Fibroblast of lung (primary cell): Measurements from ENCODE around the gene PTGFRN. TPM values are rescaled to one million over a fixed set of nuclear protein-coding genes. Genes with fewer than 3 reads are reported as not detected.

Experiments
- DNase-seq, 2 donors: peaks; one replicate each; pipeline versions ENCODE4 v3.0.0 to v3.0.0-alpha.2; 2010; ENCODE audit warnings: low read depth in 2 of 2
- H2AFZ ChIP-seq: 2 replicates; pipeline ENCODE4 v1.5.1; 2012; ENCODE audit warnings: low read length, control low read depth, inconsistent platforms
- H3K27ac ChIP-seq: 2 replicates; pipeline ENCODE4 v1.5.1; 2011; ENCODE audit warnings: low read length, control low read depth; ENCODE audit not compliant: insufficient read depth
- H3K27me3 ChIP-seq: 2 replicates; pipeline ENCODE4 v1.5.1; 2011; ENCODE audit warnings: mild to moderate bottlenecking, low read length; ENCODE audit not compliant: control insufficient read depth, insufficient read depth
- H3K36me3 ChIP-seq: 2 replicates; pipeline ENCODE4 v1.5.1; 2011; ENCODE audit warnings: low read length; ENCODE audit not compliant: control insufficient read depth, insufficient read depth
- H3K4me1 ChIP-seq: 2 replicates; pipeline ENCODE4 v1.5.1; 2011; ENCODE audit warnings: low read length; ENCODE audit not compliant: control insufficient read depth, insufficient read depth; ENCODE audit errors: extremely low read depth
- H3K4me2 ChIP-seq: 2 replicates; pipeline ENCODE4 v1.5.1; 2011; ENCODE audit warnings: low read length, control low read depth; ENCODE audit not compliant: insufficient read depth; ENCODE audit errors: extremely low read depth
- H3K4me3 ChIP-seq, 4 experiments: fragments of 200-600 bp in 1 of 4; sonication (generic) in 1 of 4; replicated peaks in 1 of 4; 2 replicates each; pipeline ENCODE4 v1.5.1; 2011 to 2016; ENCODE audit warnings: low read length in 4 of 4, low read depth in 3 of 4, mild to moderate bottlenecking in 3 of 4, control low read depth in 2 of 4, inconsistent platforms in 1 of 4, mixed read lengths in 1 of 4; ENCODE audit not compliant: insufficient read depth in 1 of 4; ENCODE audit errors: control extremely low read depth in 1 of 4
- H3K79me2 ChIP-seq: 2 replicates; pipeline ENCODE4 v1.5.1; 2012; ENCODE audit warnings: mild to moderate bottlenecking, low read length, inconsistent platforms; ENCODE audit not compliant: control insufficient read depth, insufficient read depth
- H3K9ac ChIP-seq: 2 replicates; pipeline ENCODE4 v1.5.1; 2011; ENCODE audit warnings: mild to moderate bottlenecking, low read length, control low read depth; ENCODE audit not compliant: insufficient read depth
- H3K9me3 ChIP-seq: 2 replicates; pipeline ENCODE4 v1.5.1; 2012; ENCODE audit warnings: low read depth, low read length; ENCODE audit not compliant: control insufficient read depth, insufficient read depth
- H4K20me1 ChIP-seq: 2 replicates; pipeline ENCODE4 v1.5.1; 2011; ENCODE audit warnings: low read length; ENCODE audit not compliant: control insufficient read depth, insufficient read depth; ENCODE audit errors: extremely low read depth
- CTCF ChIP-seq, 2 donors: IDR thresholded peaks in 1 of 2; conservative IDR thresholded peaks in 1 of 2; 1 replicate in 1 of 2; 2 replicates in 1 of 2; pipeline ENCODE4 v1.5.1; 2011 to 2012; ENCODE audit warnings: low read length in 2 of 2, control low read depth in 1 of 2, inconsistent platforms in 1 of 2, low read depth in 1 of 2, mild to moderate bottlenecking in 1 of 2
- EZH2 ChIP-seq: IDR thresholded peaks from 2 replicates; pipeline ENCODE4 v1.5.1; 2012; ENCODE audit warnings: low read length, control low read depth, mild to moderate bottlenecking; ENCODE audit errors: missing control alignments
- polyA plus RNA-seq, 2 donors: library from polyadenylated mRNA; depleted of rRNA in 1 of 2; stranded (reverse) in 1 of 2; unstranded in 1 of 2; fragments of >200 nt; gene quantifications; 2 replicates each; pipeline ENCODE4 v1.2.1, GENCODE V29; 2011 to 2012; ENCODE audit warnings: missing spikeins in 1 of 2
- total RNA-seq: library from RNA; depleted of rRNA; stranded (reverse); fragments of >200 nt; gene quantifications from 2 replicates; pipeline ENCODE4 v1.2.1, GENCODE V29; 2014

PTGFRN gene
- total and polyA plus RNA-seq, 2 donors (not counting 1 experiment from before 2014, with no cell fraction given): 0.72 to 1.2 TPM

GRCh38 chr1:117014209-117014608 lies 104.5 kb downstream of the PTGFRN start:
- no peak overlapping the region for H3K4me3 ChIP-seq
- H3K9me3 ChIP-seq: no peaks in the 10 kb centered on the region
- H3K9ac ChIP-seq: no peak overlapping the region
- no peaks in the 10 kb centered on the region for H4K20me1 ChIP-seq
- no peak overlapping the region for H3K27ac ChIP-seq
- TF ChIP-seq CTCF (conservative IDR thresholded peaks at IDR 0.05 in 1 of 2, IDR thresholded peaks at IDR 0.05 in 1 of 2; ENCODE audit: low read depth in 1 of 2, low read length in 2 of 2) (no peak), EZH2 (no peak)
- H3K79me2 ChIP-seq: no peaks in the 10 kb centered on the region
- no peak overlapping the region for H2AFZ ChIP-seq
- H3K4me1 ChIP-seq: no peaks in the 10 kb centered on the region
- H3K36me3 ChIP-seq: no peaks in the 10 kb centered on the region
- peak in 1 of 2 donors; percentile 73 for DNase-seq
- no peaks in the 10 kb centered on the region for H3K27me3 ChIP-seq
- no peak overlapping the region for H3K4me2 ChIP-seq

DNA sequence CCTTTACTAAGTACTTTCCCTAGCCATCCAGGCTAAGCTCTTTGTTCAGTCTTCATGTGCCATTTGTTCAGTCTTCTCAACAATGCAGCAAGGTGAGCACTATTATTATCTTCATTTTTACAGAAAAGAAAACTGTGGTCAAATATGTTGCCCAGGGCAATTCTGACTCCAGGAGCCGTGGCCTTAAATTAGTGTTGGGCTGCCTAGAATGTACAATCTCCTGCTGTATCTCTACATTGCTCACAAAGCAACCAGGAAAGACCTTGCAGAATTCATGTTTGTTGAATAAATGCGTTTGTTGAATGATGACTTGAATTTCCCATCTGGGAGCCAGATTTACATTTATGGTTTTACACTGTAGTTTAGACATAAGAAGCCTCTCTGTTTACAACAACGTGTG lies 106.0 kb downstream of the PTGFRN start:
- no peak for DNase-seq
- H4K20me1 ChIP-seq: no peaks in the 10 kb centered on the region
- H2AFZ ChIP-seq: no peak overlapping the region

GRCh38 chr1:117017062-117017461 lies 107.3 kb downstream of the PTGFRN start:
- Histone ChIP-seq H3K36me3 (no peaks in the 10 kb centered on the region), H3K4me3 (no peak overlapping the region), H3K9ac (no peak overlapping the region), H3K4me2 (no peak overlapping the region), H3K27ac (no peak overlapping the region), H3K4me1 (no peaks in the 10 kb centered on the region), H3K79me2 (no peaks in the 10 kb centered on the region), H4K20me1 (no peaks in the 10 kb centered on the region), H3K9me3 (no peaks in the 10 kb centered on the region), H3K27me3 (peaks cover 2% of the 10 kb centered on the region), H2AFZ (no peak overlapping the region)
- DNase-seq: no peak
- TF ChIP-seq CTCF (conservative IDR thresholded peaks at IDR 0.05 in 1 of 2, IDR thresholded peaks at IDR 0.05 in 1 of 2; ENCODE audit: low read depth in 1 of 2, low read length in 2 of 2) (no peak), EZH2 (no peak)

More for the DNA sequence above, 106.0 kb downstream of the PTGFRN start:
- Histone ChIP-seq H3K9me3 (no peaks in the 10 kb centered on the region), H3K36me3 (no peaks in the 10 kb centered on the region), H3K27me3 (no peaks in the 10 kb centered on the region), H3K4me2 (no peak overlapping the region), H3K27ac (no peak overlapping the region), H3K4me3 (no peak overlapping the region), H3K79me2 (no peaks in the 10 kb centered on the region), H3K9ac (no peak overlapping the region), H3K4me1 (no peaks in the 10 kb centered on the region)
- TF ChIP-seq CTCF (conservative IDR thresholded peaks at IDR 0.05 in 1 of 2, IDR thresholded peaks at IDR 0.05 in 1 of 2; ENCODE audit: low read depth in 1 of 2, low read length in 2 of 2) (no peak), EZH2 (no peak)
